Measurements from ENCODE around the gene CHD5.
A peak's percentile ranks its signal among the peaks of the same experiment; 100 is the strongest.

Gene CHD5

GRCh38 chr1:6154525-6155319 is 25.4 kb downstream of the CHD5 start:
- no peak for DNase-seq

GRCh38 chr1:6152882-6153281 is 27.2 kb downstream of the CHD5 start:
- no peak for DNase-seq

GRCh38 chr1:6152181-6152580 is 27.9 kb downstream of the CHD5 start:
- no peak for DNase-seq

- DNase-seq, result no peak
These were observed 28.8 kb downstream of the CHD5 start for GRCh38 chr1:6151291-6151822.

- no peak for DNase-seq
These were observed 29.8 kb downstream of the CHD5 start for GRCh38 chr1:6150006-6150938.

- no peak for DNase-seq
These were observed 30.5 kb downstream of the CHD5 start for GRCh38 chr1:6149597-6149996.

- DNase-seq, result peak in 13 of 56 donors; percentile 12 to 38 (median 27)
These were observed 31.5 kb downstream of the CHD5 start for GRCh38 chr1:6148497-6149241.

GRCh38 chr1:6145864-6146410 is 34.2 kb downstream of the CHD5 start:
- DNase-seq, result no peak

GRCh38 chr1:6145396-6145750 is 34.7 kb downstream of the CHD5 start:
- peak in 1 of 56 donors; percentile 8 for DNase-seq

- no peak for DNase-seq
These were observed 35.3 kb downstream of the CHD5 start for GRCh38 chr1:6144647-6145395.

GRCh38 chr1:6144175-6144574 is 35.9 kb downstream of the CHD5 start:
- no peak for DNase-seq

GRCh38 chr1:6143395-6143794 is 36.7 kb downstream of the CHD5 start:
- no peak for DNase-seq

GRCh38 chr1:6142734-6143133 is 37.4 kb downstream of the CHD5 start:
- DNase-seq, result no peak

- no peak for DNase-seq
These were observed 38.0 kb downstream of the CHD5 start for GRCh38 chr1:6142036-6142621.

GRCh38 chr1:6141592-6141991 is 38.5 kb downstream of the CHD5 start:
- DNase-seq, result no peak

- DNase-seq, result no peak
These were observed 39.7 kb downstream of the CHD5 start for GRCh38 chr1:6140413-6140812.

- DNase-seq, result no peak
These were observed 42.4 kb downstream of the CHD5 start for GRCh38 chr1:6137758-6138157.

- DNase-seq, result no peak
These were observed 43.5 kb downstream of the CHD5 start for GRCh38 chr1:6136516-6137220.

GRCh38 chr1:6134741-6135510 is 45.2 kb downstream of the CHD5 start:
- DNase-seq, result no peak

All from amygdala (tissue), 56 donors.